HG02678 (cell line): Measurements from ENCODE around the gene OCRL.

Experiments
- ATAC-seq: cut with Tn5 transposase; IDR thresholded peaks from one replicate; pipeline ENCODE4 v1.9.1; 2021; ENCODE audit warnings: mild to moderate bottlenecking, moderate library complexity; ENCODE audit not compliant: unreplicated experiment

The OCRL gene

GRCh38 chrX:129581904-129582303 lies 41.8 kb downstream of the OCRL start:
- no peak for ATAC-seq

- no peak for ATAC-seq
These were observed 45.1 kb downstream of the OCRL start for GRCh38 chrX:129585167-129585566.

GRCh38 chrX:129585691-129586090 lies 45.6 kb downstream of the OCRL start:
- no peak for ATAC-seq

GRCh38 chrX:129586446-129586845 lies 46.4 kb downstream of the OCRL start:
- ATAC-seq = no peak

GRCh38 chrX:129590596-129590995 lies 50.5 kb downstream of the OCRL start:
- ATAC-seq = no peak

- ATAC-seq = no peak
These were observed 53.1 kb downstream of the OCRL start for GRCh38 chrX:129593137-129593536.

- ATAC-seq = no peak
These were observed 54.7 kb downstream of the OCRL start for GRCh38 chrX:129594781-129595180.

GRCh38 chrX:129596077-129596476 lies 56.0 kb downstream of the OCRL start:
- ATAC-seq = no peak

- no peak for ATAC-seq
These were observed 57.8 kb downstream of the OCRL start for GRCh38 chrX:129597905-129598304.

- no peak for ATAC-seq
These were observed 59.4 kb downstream of the OCRL start for GRCh38 chrX:129599499-129599898.

- ATAC-seq = no peak
These were observed 59.9 kb downstream of the OCRL start for GRCh38 chrX:129599996-129600395.

GRCh38 chrX:129600981-129601424 lies 60.9 kb downstream of the OCRL start:
- no peak for ATAC-seq

- ATAC-seq = no peak
These were observed 66.9 kb downstream of the OCRL start for GRCh38 chrX:129606918-129607317.

- no peak for ATAC-seq
These were observed 68.4 kb downstream of the OCRL start for GRCh38 chrX:129608496-129608895.

- no peak for ATAC-seq
These were observed 69.3 kb downstream of the OCRL start for GRCh38 chrX:129609395-129609794.

GRCh38 chrX:129612396-129612795 lies 72.3 kb downstream of the OCRL start:
- no peak for ATAC-seq

GRCh38 chrX:129613596-129613995 lies 73.5 kb downstream of the OCRL start:
- ATAC-seq = no peak

- no peak for ATAC-seq
These were observed 74.6 kb downstream of the OCRL start for GRCh38 chrX:129614481-129615255.

- ATAC-seq = no peak
These were observed 77.4 kb downstream of the OCRL start for GRCh38 chrX:129617420-129617819.

- ATAC-seq = no peak
These were observed 78.9 kb downstream of the OCRL start for GRCh38 chrX:129618997-129619396.

- no peak for ATAC-seq
These were observed 82.8 kb downstream of the OCRL start for GRCh38 chrX:129622757-129623301.

GRCh38 chrX:129626026-129626425 lies 86.0 kb downstream of the OCRL start:
- no peak for ATAC-seq

- no peak for ATAC-seq
These were observed 89.8 kb downstream of the OCRL start for GRCh38 chrX:129629837-129630236.
